GM12874 (cell line): ENCODE results near the gene CRYBA4.

Experiments used
- CTCF ChIP-seq: IDR thresholded peaks from 2 replicates; pipeline ENCODE4 v1.5.1; 2011; ENCODE audit warnings: low read depth, mild to moderate bottlenecking, control low read depth, low read length, moderate library complexity; ENCODE audit not compliant: insufficient read depth

The CRYBA4 gene

GRCh38 chr22:26674211-26675190 is 52.7 kb downstream of the CRYBA4 start:
- TF ChIP-seq CTCF, result peak; percentile 32

- no peak for TF ChIP-seq CTCF
Observed at GRCh38 chr22:26675687-26676268, 54.0 kb downstream of the CRYBA4 start.

- no peak for TF ChIP-seq CTCF
Observed at GRCh38 chr22:26677217-26677616, 55.5 kb downstream of the CRYBA4 start.

GRCh38 chr22:26679003-26679629 is 57.4 kb downstream of the CRYBA4 start:
- peak; percentile 88 for TF ChIP-seq CTCF
